Activated T-cell treated with anti-CD3 and anti-CD28 coated beads, Interleukin-2, amount 50 U/mL, for 72 hours (primary cell): ENCODE results near the gene NPY4R. TPM values are rescaled to one million over a fixed set of nuclear protein-coding genes. Genes with fewer than 3 reads are reported as not detected.
"Not testable (repeated sequence)": the region's sequence is repeated elsewhere in the genome, so short reads cannot be mapped to it uniquely, and the experiment has no call there.

Experiments used
- ATAC-seq, 2 donors: fragments of 150-1000 bp; cut with Tn5 transposase; replicated peaks in 1 of 2; 2 replicates each; pipeline ENCODE4 v1.10.0; 2021; ENCODE audit warnings: moderate library complexity in 2 of 2, mild to moderate bottlenecking in 1 of 2
- DNase-seq, 2 donors: peaks; one replicate each; pipeline ENCODE4 v3.0.0; 2021 to 2022; ENCODE audit warnings: mixed read lengths in 1 of 2
- H3K27ac Mint-ChIP-seq: one replicate; pipeline ENCODE4 v1.8.0; 2022; ENCODE audit warnings: mild to moderate bottlenecking, moderate library complexity, mixed read lengths
- H3K27me3 Mint-ChIP-seq: one replicate; pipeline ENCODE4 v1.8.0; 2022; ENCODE audit warnings: low read depth, mixed read lengths
- H3K36me3 Mint-ChIP-seq, 2 donors: one replicate each; pipeline ENCODE4 v1.8.0; 2022; ENCODE audit warnings: mixed read lengths in 2 of 2, mild to moderate bottlenecking in 1 of 2; ENCODE audit not compliant: insufficient read depth in 2 of 2
- H3K4me1 Mint-ChIP-seq: one replicate; pipeline ENCODE4 v1.8.0; 2022; ENCODE audit warnings: low read depth, mixed read lengths
- H3K4me3 Mint-ChIP-seq, 2 donors: one replicate each; pipeline ENCODE4 v1.8.0; 2022; ENCODE audit warnings: mild to moderate bottlenecking in 2 of 2, mixed read lengths in 2 of 2, moderate library complexity in 2 of 2
- H3K9me3 Mint-ChIP-seq, 2 donors: one replicate each; pipeline ENCODE4 v1.8.0; 2022; ENCODE audit warnings: mixed read lengths in 2 of 2
- total RNA-seq, 2 donors: library from RNA; stranded (reverse); gene quantifications; one replicate each; pipeline ENCODE4 v1.2.3, GENCODE V29; 2022

The NPY4R gene
- total RNA-seq, 2 donors from 2014 or later, result not detected

- not testable (repeated sequence) for H3K27ac Mint-ChIP-seq, H3K4me3 Mint-ChIP-seq, H3K4me1 Mint-ChIP-seq, H3K27me3 Mint-ChIP-seq, H3K9me3 Mint-ChIP-seq, H3K36me3 Mint-ChIP-seq, DNase-seq, ATAC-seq
Measured at GRCh38 chr10:46445389-46446122, 20.2 kb downstream of the NPY4R start.

- not testable (repeated sequence) for H3K27me3 Mint-ChIP-seq, H3K36me3 Mint-ChIP-seq, H3K4me3 Mint-ChIP-seq, ATAC-seq, H3K9me3 Mint-ChIP-seq, H3K4me1 Mint-ChIP-seq, DNase-seq, H3K27ac Mint-ChIP-seq
Measured at GRCh38 chr10:46443422-46443821, 22.3 kb downstream of the NPY4R start.

GRCh38 chr10:46442706-46443275, 23.0 kb downstream of the NPY4R start:
- ATAC-seq, H3K4me1 Mint-ChIP-seq, DNase-seq, H3K36me3 Mint-ChIP-seq, H3K9me3 Mint-ChIP-seq, H3K4me3 Mint-ChIP-seq, H3K27me3 Mint-ChIP-seq, H3K27ac Mint-ChIP-seq: not testable (repeated sequence)

GRCh38 chr10:46441837-46442278, 23.9 kb downstream of the NPY4R start:
- not testable (repeated sequence) for H3K9me3 Mint-ChIP-seq, H3K4me3 Mint-ChIP-seq, H3K36me3 Mint-ChIP-seq, H3K4me1 Mint-ChIP-seq, H3K27me3 Mint-ChIP-seq, H3K27ac Mint-ChIP-seq, DNase-seq, ATAC-seq

- not testable (repeated sequence) for H3K27ac Mint-ChIP-seq, DNase-seq, H3K27me3 Mint-ChIP-seq, H3K36me3 Mint-ChIP-seq, H3K9me3 Mint-ChIP-seq, H3K4me3 Mint-ChIP-seq, ATAC-seq, H3K4me1 Mint-ChIP-seq
Measured at GRCh38 chr10:46440942-46441341, 24.8 kb downstream of the NPY4R start.

GRCh38 chr10:46423550-46423949, 42.2 kb downstream of the NPY4R start:
- H3K4me3 Mint-ChIP-seq, H3K27ac Mint-ChIP-seq, ATAC-seq, DNase-seq, H3K36me3 Mint-ChIP-seq, H3K27me3 Mint-ChIP-seq, H3K4me1 Mint-ChIP-seq, H3K9me3 Mint-ChIP-seq: not testable (repeated sequence)

- H3K27ac Mint-ChIP-seq, H3K4me3 Mint-ChIP-seq, H3K9me3 Mint-ChIP-seq, DNase-seq, H3K27me3 Mint-ChIP-seq, H3K36me3 Mint-ChIP-seq, ATAC-seq, H3K4me1 Mint-ChIP-seq: not testable (repeated sequence)
Measured at GRCh38 chr10:46419570-46420379, 46.0 kb downstream of the NPY4R start.

- H3K9me3 Mint-ChIP-seq, H3K4me1 Mint-ChIP-seq, H3K27me3 Mint-ChIP-seq, DNase-seq, H3K27ac Mint-ChIP-seq, H3K4me3 Mint-ChIP-seq, H3K36me3 Mint-ChIP-seq, ATAC-seq: not testable (repeated sequence)
Measured at GRCh38 chr10:46418283-46418682, 47.5 kb downstream of the NPY4R start.

- H3K4me3 Mint-ChIP-seq, H3K4me1 Mint-ChIP-seq, H3K36me3 Mint-ChIP-seq, H3K27ac Mint-ChIP-seq, ATAC-seq, H3K9me3 Mint-ChIP-seq, H3K27me3 Mint-ChIP-seq, DNase-seq: not testable (repeated sequence)
Measured at GRCh38 chr10:46415291-46415690, 50.5 kb downstream of the NPY4R start.

- not testable (repeated sequence) for H3K27me3 Mint-ChIP-seq, H3K36me3 Mint-ChIP-seq, H3K9me3 Mint-ChIP-seq, DNase-seq, H3K4me3 Mint-ChIP-seq, ATAC-seq, H3K27ac Mint-ChIP-seq, H3K4me1 Mint-ChIP-seq
Measured at GRCh38 chr10:46412665-46413064, 53.1 kb downstream of the NPY4R start.

- not testable (repeated sequence) for H3K27me3 Mint-ChIP-seq, H3K36me3 Mint-ChIP-seq, H3K9me3 Mint-ChIP-seq, H3K4me3 Mint-ChIP-seq, ATAC-seq, DNase-seq, H3K4me1 Mint-ChIP-seq, H3K27ac Mint-ChIP-seq
Measured at GRCh38 chr10:46411123-46411522, 54.6 kb downstream of the NPY4R start.
